ENCODE measurements around the gene DVL2. TPM values are rescaled to one million over a fixed set of nuclear protein-coding genes. Genes with fewer than 3 reads are reported as not detected.

DVL2 gene
- total and polyA plus RNA-seq, 2 of the 13 experiments (the other 11 are each of a cell fraction or from before 2014, with no cell fraction given): 5.7 to 38.2 TPM

DNA sequence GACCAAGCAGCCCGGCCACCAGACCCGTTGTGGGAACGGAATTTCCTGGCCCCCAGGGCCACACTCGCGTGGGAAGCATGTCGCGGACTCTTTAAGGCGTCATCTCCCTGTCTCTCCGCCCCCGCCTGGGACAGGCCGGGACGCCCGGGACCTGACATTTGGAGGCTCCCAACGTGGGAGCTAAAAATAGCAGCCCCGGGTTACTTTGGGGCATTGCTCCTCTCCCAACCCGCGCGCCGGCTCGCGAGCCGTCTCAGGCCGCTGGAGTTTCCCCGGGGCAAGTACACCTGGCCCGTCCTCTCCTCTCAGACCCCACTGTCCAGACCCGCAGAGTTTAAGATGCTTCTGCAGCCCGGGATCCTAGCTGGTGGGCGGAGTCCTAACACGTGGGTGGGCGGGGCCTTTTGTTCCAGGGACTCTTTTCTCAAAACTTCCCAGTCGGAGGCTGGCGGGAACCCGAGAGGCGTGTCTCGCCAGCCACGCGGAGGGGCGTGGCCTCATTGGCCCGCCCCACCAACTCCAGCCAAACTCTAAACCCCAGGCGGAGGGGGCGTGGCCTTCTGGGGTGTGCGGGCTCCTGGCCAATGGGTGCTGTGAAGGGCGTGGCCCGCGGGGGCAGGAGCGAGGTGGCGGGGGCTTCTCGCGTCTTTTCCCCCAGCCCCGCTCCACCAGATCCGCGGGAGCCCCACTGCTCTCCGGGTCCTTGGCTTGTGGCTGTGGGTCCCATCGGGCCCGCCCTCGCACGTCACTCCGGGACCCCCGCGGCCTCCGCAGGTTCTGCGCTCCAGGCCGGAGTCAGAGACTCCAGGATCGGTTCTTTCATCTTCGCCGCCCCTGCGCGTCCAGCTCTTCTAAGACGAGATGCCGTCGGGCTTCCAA lies 47.0 kb upstream of the DVL2 start, which contains the start of gene SLC2A4 (continued):
- TF ChIP-seq ZNF572 (CRISPR knock-in tag; IDR thresholded peaks at IDR 0.05): 0 out of 2 replicates have a peak, but pooled peaks have one; percentile 71
- TF ChIP-seq ZNF232 (CRISPR knock-in tag; IDR thresholded peaks at IDR 0.05; ENCODE audit: borderline replicate concordance): no peak
- TF ChIP-seq ASH2L (IDR thresholded peaks at IDR 0.05; ENCODE audit: insufficient read length, low read depth, low read length): peak; percentile 32
- peak; percentile 85 for TF ChIP-seq MNT (IDR thresholded peaks at IDR 0.05)
- no peak for TF ChIP-seq ZNF276 (CRISPR knock-in tag; IDR thresholded peaks at IDR 0.05; ENCODE audit: low read depth)
- TF ChIP-seq, protein P1, sequence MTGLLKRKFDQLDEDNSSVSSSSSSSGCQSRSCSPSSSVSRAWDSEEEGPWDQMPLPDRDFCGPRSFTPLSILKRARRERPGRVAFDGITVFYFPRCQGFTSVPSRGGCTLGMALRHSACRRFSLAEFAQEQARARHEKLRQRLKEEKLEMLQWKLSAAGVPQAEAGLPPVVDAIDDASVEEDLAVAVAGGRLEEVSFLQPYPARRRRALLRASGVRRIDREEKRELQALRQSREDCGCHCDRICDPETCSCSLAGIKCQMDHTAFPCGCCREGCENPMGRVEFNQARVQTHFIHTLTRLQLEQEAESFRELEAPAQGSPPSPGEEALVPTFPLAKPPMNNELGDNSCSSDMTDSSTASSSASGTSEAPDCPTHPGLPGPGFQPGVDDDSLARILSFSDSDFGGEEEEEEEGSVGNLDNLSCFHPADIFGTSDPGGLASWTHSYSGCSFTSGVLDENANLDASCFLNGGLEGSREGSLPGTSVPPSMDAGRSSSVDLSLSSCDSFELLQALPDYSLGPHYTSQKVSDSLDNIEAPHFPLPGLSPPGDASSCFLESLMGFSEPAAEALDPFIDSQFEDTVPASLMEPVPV (CRISPR knock-in tag; IDR thresholded peaks at IDR 0.05): 0 out of 2 replicates have a peak, but pooled peaks have one; percentile 1
- peak; percentile 41; the same call in 1 of the 2 replicates for TF ChIP-seq POLR2AphosphoS5 (IDR thresholded peaks at IDR 0.05; ENCODE audit: low read depth, low read length)
- TF ChIP-seq RXRA (CRISPR knock-in tag; IDR thresholded peaks at IDR 0.05): peak; percentile 4; the same call in 1 of the 2 replicates
- peak; percentile 27; the same call in 1 of the 2 replicates for TF ChIP-seq CREB1 (IDR thresholded peaks at IDR 0.05)
- 0 out of 2 replicates have a peak, but pooled peaks have one; percentile 27 for TF ChIP-seq CREB1 (CRISPR knock-in tag; IDR thresholded peaks at IDR 0.05)
- no peak for TF ChIP-seq GATAD1 (CRISPR knock-in tag; IDR thresholded peaks at IDR 0.05)
- TF ChIP-seq ZNF274 (CRISPR knock-in tag; IDR thresholded peaks at IDR 0.05): 0 out of 2 replicates have a peak, but pooled peaks have one; percentile 2
- TF ChIP-seq CREM (IDR thresholded peaks at IDR 0.05): peak; percentile 50
- TF ChIP-seq CREM (CRISPR knock-in tag; IDR thresholded peaks at IDR 0.05): no peak
- TF ChIP-seq, protein P2, sequence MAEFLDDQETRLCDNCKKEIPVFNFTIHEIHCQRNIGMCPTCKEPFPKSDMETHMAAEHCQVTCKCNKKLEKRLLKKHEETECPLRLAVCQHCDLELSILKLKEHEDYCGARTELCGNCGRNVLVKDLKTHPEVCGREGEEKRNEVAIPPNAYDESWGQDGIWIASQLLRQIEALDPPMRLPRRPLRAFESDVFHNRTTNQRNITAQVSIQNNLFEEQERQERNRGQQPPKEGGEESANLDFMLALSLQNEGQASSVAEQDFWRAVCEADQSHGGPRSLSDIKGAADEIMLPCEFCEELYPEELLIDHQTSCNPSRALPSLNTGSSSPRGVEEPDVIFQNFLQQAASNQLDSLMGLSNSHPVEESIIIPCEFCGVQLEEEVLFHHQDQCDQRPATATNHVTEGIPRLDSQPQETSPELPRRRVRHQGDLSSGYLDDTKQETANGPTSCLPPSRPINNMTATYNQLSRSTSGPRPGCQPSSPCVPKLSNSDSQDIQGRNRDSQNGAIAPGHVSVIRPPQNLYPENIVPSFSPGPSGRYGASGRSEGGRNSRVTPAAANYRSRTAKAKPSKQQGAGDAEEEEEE (CRISPR knock-in tag; IDR thresholded peaks at IDR 0.05; ENCODE audit: borderline replicate concordance): no peak
- TF ChIP-seq CHD2 (IDR thresholded peaks at IDR 0.05; ENCODE audit: low read depth, low read length): peak; percentile 86
- TF ChIP-seq, protein P3, sequence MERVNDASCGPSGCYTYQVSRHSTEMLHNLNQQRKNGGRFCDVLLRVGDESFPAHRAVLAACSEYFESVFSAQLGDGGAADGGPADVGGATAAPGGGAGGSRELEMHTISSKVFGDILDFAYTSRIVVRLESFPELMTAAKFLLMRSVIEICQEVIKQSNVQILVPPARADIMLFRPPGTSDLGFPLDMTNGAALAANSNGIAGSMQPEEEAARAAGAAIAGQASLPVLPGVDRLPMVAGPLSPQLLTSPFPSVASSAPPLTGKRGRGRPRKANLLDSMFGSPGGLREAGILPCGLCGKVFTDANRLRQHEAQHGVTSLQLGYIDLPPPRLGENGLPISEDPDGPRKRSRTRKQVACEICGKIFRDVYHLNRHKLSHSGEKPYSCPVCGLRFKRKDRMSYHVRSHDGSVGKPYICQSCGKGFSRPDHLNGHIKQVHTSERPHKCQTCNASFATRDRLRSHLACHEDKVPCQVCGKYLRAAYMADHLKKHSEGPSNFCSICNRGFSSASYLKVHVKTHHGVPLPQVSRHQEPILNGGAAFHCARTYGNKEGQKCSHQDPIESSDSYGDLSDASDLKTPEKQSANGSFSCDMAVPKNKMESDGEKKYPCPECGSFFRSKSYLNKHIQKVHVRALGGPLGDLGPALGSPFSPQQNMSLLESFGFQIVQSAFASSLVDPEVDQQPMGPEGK (CRISPR knock-in tag; IDR thresholded peaks at IDR 0.05): peak; percentile 76
- peak; percentile 8; the same call in 1 of the 2 replicates for TF ChIP-seq BHLHE40 (IDR thresholded peaks at IDR 0.05; ENCODE audit: low read length)
- peak; percentile 56 for TF ChIP-seq RBFOX2 (IDR thresholded peaks at IDR 0.05; ENCODE audit: low read depth, low read length)

Measured in HepG2 (cell line).